Stimulated activated CD4-positive, alpha-beta T cell treated with anti-CD3 and anti-CD28 coated beads, Interleukin-2, amount 100 ng/mL, for 24 hours (primary cell): ENCODE results near the gene PPFIBP2.

Experiments used
- DNase-seq, 2 donors: peaks; one replicate each; pipeline ENCODE4 v3.0.0-alpha.2; 2020

PPFIBP2 gene

DNA sequence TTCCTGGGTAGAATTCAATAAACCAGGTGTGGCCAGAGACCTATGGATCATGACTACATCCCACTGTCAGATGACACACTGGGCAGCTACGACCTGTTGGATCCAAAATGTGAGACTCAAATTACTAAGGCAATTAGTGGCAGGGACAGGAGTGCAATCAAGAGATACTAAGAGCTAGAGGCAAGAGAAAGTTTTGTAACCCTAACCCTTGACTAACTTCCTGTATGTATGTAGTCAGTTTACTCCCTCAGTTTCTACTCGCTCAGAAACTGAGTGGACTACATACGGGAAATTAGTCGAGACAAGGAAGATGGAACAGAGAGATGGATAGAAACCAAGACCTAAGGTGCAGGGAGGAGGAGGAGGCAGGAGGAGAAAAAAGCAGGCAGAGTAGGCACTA, 156.8 kb downstream of the PPFIBP2 start:
- no peak for DNase-seq

DNA sequence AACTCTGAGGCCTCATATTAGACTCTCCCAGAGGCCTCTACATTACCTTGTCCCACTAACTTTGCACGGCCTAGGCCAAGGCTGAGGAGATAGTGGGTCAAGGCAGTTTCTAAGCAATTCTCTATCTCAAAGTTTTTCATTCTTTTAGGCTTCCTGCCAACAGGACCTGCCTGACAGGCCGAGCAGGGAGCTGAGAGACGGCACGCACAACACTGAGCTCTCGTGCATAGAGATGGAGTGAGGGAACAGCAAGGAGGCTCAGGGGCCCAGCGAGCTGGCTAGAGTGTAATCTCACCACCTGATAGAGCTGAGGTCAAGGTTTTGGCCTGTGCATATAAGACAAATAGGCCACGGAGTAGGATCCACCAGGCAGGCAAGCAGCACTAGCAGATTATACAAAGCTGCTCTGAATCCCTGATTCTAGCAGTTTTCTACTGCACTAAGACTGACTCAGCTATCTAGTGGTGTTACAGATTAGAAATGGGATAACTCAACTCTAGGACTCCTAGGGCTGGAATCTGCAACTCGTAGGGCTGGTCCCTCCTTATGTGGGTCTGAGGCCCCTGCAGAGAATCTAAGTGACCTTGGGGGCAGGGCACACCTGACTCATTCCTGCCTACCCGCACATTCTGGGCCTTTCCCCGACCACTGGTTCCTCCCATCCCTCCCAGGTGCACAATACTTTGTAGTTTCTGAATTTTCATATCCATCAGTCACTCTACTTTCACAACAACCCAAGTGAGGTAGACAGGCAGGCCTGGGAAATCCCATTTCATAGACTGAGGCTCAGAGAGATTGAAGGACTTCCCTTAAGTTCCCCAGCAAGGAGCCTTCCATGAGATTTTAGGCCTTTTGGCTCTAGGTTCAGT, 157.8 kb downstream of the PPFIBP2 start:
- DNase-seq, result peak in 1 of 2 donors; percentile 35

DNA sequence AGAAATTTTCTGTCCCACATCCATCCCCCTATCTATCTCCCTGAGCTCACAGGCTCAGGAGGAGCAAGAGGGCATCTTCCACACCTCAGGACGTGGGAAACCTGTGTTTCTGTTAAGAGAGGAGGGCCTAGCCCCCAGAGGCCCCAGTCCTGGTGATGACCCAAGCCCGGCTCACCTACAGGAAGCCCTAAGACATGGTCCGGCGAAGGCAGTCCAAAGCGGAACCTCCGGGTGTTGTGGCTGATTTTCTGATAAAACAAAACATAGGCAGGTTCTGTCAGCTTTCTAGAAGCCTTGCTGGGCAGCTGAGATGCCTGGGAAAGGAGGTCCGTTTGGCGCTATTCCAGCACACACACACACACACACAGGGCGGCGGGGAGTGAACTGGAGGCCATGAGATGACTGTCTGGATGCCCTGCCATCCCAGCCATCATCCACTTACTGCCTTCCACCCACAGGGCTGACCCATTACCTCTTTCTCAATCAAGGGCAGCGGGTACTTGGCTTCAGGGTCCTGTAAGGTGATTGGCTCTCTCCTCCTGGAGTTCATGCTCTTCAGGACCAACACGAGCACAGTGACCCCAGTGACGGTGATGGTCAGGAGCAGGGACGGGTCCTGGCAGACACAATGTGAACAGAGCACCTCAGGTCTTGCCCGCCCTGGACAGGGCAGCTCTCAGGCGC, 158.6 kb downstream of the PPFIBP2 start:
- no peak for DNase-seq

DNA sequence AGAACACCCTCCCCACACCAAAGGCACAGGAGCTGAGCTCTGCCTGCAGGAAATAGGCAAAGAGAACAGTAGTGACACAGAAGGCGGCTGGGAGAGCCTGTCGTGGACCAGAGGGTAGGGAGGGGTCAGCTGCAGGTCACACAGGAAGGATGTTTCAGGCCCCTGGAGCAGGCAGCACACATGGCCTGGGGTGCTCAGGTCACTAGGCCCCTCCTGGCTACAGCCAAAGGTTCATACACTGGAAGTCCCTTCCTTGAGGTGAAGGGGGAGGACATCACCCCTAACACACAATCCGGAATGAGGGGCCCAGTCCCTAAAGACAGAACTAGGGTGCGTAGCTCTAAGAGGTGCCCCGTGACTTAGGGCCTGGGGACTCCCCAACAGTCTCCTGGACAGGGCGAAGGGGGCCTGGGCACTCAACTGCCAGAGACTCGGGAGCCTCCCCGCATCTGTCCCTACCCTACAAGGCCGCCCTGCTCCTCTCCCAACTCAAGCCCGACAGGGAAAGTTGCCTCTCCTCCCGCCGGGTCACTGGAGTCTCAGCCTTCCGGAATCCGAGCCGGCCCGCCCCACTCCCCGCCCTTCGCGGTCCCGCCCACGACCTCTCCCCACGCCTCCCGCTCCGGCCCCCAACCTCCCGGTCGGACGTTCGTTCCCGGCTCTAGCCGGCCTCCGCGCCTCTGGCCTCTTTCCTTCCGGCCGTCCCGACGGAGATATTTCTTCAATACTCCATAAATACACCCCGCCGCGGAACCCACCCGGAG, 159.3 kb downstream of the PPFIBP2 start, which contains the start of gene CYB5R2:
Gene CYB5R2 (minus strand): TSS at position 541 of the 764 bp plus-strand sequence. CDS start 675 bp downstream, outside the sequence.
- DNase-seq, result peak in 1 of 2 donors; percentile 32

DNA sequence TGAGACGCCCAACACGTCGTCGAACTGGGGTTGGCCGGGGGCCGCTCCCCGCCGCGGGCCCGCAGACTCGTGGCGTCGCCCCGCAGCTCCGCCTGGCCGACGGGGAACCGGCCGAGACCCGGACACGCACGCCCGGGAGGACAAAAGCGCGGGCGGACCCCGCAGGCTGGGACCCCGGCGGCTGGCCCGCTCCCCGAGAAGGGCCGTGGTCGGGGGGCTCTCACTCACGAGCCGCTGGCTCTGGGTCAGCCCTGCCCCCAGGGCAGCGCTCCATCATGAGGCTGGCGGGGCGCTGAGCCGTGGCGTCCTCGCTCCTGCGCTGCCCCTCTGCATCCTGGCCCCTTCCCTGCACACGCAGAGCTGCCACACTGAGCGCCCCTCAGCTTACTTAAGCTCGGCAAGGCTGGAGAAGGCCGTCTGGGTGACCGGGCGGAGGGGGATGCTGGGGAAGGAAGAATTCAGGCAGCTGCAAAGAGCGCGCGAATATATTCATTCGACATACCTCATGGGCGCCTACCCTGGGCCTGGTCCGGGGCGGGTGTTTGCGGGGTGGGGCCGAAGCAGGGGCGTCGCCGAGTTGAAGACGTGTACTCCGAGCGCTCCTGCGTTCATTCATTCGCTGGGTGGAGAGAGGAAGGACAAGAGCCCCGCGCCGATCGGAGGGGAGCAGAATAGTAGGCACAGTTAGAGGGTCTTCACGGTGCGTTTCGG, 160.1 kb downstream of the PPFIBP2 start:
- peak in 1 of 2 donors; percentile 39 for DNase-seq

DNA sequence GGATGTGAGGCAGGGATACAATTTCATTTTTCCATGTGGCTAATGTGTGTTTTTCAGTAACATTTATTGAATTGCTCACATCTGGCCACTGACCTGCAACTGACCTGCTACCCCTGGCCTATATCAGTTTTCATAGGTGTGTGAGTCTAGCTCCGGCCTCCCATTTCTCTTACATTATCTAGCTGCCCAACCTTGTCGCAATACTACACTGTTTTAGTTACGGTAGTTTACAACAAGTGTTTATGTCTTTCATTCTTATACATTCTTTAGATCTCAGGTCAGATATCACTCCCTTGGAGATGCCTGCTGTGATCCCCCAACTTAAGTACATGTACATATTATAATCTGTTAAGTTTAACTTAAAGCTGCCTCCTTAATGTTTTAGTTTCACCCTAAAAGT, 161.8 kb downstream of the PPFIBP2 start:
- no peak for DNase-seq

DNA sequence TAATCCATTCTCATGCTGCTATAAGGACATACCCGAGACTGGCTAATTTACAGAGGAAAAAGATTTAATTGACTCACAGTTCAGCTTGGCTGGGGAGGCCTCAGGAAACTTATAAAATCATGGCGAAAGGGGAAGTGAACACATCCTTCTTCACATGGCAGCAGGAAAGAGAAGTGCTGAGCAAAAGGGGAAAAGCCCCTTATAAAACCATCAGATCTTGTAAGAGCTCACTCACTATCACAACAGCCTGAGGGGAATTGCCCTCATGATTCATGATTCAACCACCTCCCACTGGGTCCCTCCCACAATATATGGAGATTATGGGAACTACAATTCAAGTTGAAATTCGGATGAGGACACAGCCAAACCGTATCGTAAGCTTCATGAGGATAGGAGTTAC, 163.3 kb downstream of the PPFIBP2 start:
- DNase-seq, result no peak

DNA sequence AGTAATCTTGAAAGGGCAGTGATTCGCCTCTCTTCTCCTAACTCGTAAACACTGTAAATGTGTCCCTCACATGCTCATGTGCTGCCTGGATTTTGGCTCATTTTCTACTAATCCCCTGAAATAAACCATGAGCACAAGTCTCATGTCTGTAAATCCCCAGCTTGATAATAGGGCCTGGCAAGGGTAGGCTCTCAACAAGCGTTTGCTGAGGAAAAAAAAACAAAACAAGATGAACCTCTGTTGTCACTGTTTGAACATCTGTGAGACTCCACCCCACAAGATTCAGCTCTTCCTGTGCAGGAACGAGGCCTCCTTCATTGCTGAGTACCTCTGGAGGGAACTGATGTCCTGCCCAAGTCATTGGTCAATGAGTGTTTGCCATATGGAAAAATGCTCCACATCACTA, 164.0 kb downstream of the PPFIBP2 start:
- DNase-seq, result no peak

DNA sequence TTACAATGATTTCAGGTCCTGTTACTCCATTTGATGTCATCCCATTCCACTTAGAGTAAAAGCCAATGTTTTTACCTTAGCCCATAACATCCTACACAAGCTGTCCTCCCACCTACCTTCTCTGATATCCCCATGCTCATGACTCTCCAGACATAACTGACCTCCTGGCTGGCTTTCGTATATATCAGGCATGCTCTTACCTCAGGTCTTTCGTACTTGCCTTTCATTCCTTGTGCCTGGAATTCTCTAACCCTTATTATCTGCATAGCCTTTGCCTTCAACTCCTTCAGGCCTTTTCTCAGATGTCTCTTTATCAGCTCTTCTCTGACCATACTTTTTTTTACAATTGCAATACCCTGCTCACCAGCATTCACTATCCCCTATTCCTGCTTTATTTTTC, 169.8 kb downstream of the PPFIBP2 start:
- DNase-seq, result no peak

DNA sequence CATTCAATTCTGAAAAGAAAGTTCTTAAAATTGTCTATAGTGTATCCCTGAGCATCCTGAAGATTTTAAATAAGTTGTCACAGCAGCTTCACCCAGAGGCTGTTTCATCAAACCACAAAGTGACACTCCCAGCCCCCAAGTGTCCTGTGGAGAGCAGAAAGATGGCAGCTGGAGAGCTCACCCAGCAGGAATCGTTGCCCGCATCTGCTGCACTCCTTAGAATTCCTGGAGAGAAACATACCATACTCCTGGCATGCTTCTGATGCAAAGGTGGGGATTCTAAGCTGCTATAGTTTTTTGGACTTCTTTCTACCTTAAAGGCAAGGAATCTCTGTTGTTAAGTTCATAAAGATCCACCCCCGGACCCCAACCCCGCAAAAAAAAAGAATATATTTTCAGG, 173.0 kb downstream of the PPFIBP2 start:
- DNase-seq, result no peak

DNA sequence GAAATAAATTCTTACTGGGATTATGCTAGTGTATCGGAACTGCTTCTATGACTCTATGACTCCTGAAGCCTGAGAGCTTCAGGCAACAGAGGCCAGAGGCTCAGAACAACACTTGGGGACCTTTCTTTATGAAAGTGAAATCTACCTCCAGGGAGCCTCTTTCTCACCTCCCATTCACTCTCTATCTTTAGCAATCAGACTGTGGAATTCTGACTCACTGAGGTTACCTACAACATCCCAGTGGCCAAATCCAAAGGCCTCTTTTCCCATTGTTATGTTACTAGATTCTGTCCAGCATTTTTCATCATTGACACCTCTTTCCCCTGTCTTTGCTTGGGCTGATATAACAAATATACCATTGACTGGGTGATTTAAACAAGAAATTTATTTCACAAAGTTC, 173.6 kb downstream of the PPFIBP2 start:
- no peak for DNase-seq

DNA sequence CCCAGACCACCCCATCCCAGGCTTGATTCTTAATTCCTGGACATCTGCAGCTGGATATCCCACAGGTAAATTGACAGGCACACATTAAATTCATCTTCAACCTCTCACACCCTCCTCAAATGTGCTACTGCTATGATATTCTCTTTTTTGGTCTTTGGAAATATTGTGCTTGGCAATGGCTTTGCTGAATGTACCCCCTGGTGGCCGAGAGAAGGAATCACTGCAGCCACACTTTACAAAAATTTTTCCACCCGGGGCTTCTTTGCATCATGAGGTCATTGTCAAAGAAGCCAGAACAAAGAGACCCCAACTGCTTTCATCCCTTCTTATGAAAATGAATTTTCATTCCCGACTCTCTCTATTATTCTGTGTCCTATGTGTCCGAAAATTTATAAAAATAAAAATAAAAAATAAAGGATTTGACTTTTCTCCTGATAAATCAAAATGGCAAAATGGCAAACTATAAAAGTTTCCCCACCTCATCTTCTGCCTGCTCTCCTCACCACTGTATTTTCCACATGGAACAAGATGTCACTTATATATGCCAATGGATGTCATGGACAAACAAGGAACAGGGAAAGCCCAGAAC, 174.5 kb downstream of the PPFIBP2 start:
- no peak for DNase-seq

DNA sequence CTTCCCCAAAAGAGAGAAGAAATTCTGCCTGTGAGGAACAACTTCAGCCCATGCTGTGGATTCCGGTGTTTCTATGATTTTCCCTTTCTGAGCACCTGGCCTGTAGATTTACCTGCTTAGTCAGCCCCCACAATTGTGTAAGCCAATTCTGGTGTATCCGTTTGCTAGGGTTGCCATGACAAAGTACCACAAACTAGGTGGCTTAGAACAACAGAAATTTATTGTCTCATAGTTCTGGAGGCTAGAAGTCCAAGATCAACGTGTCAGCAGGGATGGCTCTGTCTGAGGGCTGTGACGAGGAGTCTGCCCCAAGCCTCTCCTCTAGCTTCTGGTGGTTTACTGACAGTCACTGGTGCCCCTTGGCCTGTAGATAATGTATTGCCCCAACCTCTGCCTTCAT, 175.4 kb downstream of the PPFIBP2 start:
- DNase-seq, result no peak

DNA sequence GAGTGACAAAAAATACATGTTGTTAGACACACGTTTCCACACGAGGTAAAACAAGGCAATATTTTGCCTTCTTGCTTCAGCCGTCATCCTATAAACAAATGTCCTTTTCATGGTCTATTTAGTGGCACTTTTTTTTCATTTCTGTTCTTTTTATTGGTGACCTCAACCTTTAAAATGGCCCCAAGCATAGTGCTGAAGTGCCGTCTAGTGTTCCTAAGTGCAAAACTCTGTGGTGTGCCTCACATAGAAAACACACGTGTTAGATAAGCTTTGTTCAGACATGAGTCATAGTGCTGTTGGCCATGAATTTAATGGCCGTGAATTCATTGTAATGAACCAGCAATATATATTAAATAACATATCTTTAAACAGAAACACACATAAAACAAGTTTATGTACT, 176.8 kb downstream of the PPFIBP2 start:
- DNase-seq, result no peak

DNA sequence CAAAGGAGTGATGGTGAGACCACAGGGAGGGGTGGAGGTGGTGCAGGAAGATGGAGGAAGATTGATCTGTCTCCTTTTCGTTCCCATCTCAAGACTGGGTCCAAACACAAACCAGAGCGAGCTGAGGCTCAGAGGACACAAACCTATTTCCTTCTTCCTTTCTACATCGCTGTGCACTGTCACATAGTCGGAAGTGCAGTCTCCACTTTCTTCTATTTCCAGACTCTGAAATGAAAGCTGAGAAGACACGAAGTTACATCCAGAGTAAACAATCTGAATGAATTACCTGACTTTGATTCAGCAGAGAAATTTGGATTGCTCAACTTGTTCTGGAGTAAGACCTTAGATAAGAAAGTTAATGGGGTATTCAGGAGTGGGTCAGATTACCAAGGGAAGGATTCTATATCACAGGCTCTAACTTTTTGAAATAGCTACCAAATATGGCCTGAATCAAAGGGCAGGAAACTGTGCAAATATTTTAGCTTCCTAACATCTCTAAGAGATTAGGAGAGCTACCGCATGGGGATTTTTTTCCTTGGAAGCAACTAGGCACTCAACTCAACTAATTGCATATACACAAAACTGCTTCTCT, 178.1 kb downstream of the PPFIBP2 start:
- no peak for DNase-seq

DNA sequence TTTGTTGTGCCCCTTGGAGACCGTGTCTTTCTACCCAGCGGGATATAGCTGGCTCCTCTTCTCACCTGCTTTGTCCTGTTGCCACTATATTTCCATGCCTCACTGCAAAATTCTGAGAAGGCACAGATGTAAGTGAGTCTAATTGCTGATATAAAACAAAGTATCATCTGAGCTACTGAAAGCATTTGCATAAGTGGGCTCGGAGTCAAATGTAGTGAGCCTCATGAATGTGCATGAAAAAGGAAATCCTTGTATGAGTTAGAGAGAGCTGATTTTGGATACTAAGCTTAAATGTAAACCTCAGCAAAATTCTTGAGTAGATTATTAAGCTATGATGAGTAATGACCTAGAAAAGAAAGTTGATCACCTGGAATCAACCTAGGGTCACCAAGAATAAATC, 178.6 kb downstream of the PPFIBP2 start:
- no peak for DNase-seq

DNA sequence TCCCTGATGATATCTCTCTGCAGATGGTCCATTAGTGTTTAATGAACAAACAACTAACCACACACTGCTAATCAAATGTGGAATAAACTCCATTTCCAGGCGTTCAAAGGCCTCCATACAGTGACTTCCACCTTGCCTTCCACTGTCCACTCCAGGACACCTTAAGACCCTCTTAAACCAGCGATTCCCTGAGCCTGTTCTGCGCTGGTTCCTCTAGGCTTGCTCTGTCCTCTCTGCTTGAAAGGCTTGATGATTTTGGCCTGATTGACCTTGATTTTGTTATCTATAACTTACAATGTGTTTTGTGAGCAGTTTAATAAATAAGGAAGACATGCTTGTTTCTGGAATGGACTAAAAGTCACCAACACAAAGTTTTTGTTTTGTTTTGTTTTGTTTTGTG, 180.4 kb downstream of the PPFIBP2 start:
- DNase-seq, result no peak

DNA sequence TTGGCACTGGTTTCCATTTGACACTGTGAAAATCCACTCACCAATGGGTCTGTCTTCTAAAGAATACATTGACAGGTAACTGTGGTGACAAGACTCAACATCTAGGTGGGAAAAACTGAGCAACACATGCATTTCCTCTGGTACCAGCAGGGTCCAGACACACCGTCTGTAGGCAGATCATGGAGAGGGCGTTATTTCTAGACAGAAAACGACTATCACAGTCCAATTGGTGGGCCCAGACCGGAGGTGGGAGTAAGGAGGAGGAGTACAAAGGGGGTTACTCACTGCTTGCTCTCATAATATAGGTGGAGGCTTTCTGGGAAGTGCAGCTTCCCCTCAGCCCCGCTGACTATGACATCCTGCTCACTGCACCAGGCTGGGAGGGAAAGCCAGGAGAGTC, 182.6 kb downstream of the PPFIBP2 start:
- no peak for DNase-seq
